ENCODE data around the gene PRDM16. TPM values are rescaled to one million over a fixed set of nuclear protein-coding genes. Genes with fewer than 3 reads are reported as not detected.

The PRDM16 gene
- total and polyA plus RNA-seq, 2 of the 13 experiments (the other 11 are each of a cell fraction or from before 2014, with no cell fraction given) = 0.15 to 0.81 TPM

- TF ChIP-seq ZBTB34 (CRISPR knock-in tag; IDR thresholded peaks at IDR 0.05) (no peak), HNRNPL (IDR thresholded peaks at IDR 0.05; ENCODE audit: low read depth, low read length) (0 out of 2 replicates have a peak, but pooled peaks have one; percentile 45), MXI1 (IDR thresholded peaks at IDR 0.05; ENCODE audit: borderline replicate concordance, low read depth, low read length) (no peak), ZNF790 (CRISPR knock-in tag; IDR thresholded peaks at IDR 0.05; ENCODE audit: borderline replicate concordance) (no peak), PITX1 (CRISPR knock-in tag; IDR thresholded peaks at IDR 0.05) (no peak), SALL1 (CRISPR knock-in tag; IDR thresholded peaks at IDR 0.05) (no peak), ZNF558 (CRISPR knock-in tag; IDR thresholded peaks at IDR 0.05; ENCODE audit: borderline replicate concordance) (no peak), ZNF709 (CRISPR knock-in tag; IDR thresholded peaks at IDR 0.05) (no peak), FOXO4 (CRISPR knock-in tag; conservative IDR thresholded peaks at IDR 0.05) (no peak), PBX3 (CRISPR knock-in tag; IDR thresholded peaks at IDR 0.05; ENCODE audit: borderline replicate concordance) (no peak), ARID5B (CRISPR knock-in tag; IDR thresholded peaks at IDR 0.05) (no peak), ARNT2 (CRISPR knock-in tag; IDR thresholded peaks at IDR 0.05; ENCODE audit: low read depth) (no peak), ZFP91 (CRISPR knock-in tag; IDR thresholded peaks at IDR 0.05; ENCODE audit: borderline replicate concordance) (no peak), NONO (IDR thresholded peaks at IDR 0.05) (no peak), NONO (CRISPR knock-in tag; conservative IDR thresholded peaks at IDR 0.05) (0 out of 2 replicates have a peak, but pooled peaks have one; percentile 18), CSRNP2 (CRISPR knock-in tag; conservative IDR thresholded peaks at IDR 0.05; ENCODE audit: low read depth) (no peak), ZFX (CRISPR knock-in tag; IDR thresholded peaks at IDR 0.05; ENCODE audit: low read depth) (no peak)
Measured at GRCh38 chr1:3455670-3456448, 386.9 kb downstream of the PRDM16 start (continued).
